ENCODE results near the gene EDARADD. TPM values are rescaled to one million over a fixed set of nuclear protein-coding genes. Genes with fewer than 3 reads are reported as not detected.

EDARADD gene
- total RNA-seq, 1 experiment from 2014 or later: 35.4 TPM

- Histone ChIP-seq H3K27ac (ENCODE audit: low read length) (no peak overlapping the region), H3K27me3 (ENCODE audit: control insufficient read depth, insufficient read depth, low read length) (no peaks in the 10 kb centered on the region), H3K4me3 (ENCODE audit: low read depth in 2 of 2, low read length in 2 of 2) (no peak overlapping the region), H3K9me3 (ENCODE audit: control insufficient read depth, insufficient read depth, low read depth, low read length) (no peaks in the 10 kb centered on the region), H3K4me1 (ENCODE audit: control insufficient read depth, insufficient read depth, low read length) (peaks cover 3% of the 10 kb centered on the region; the same call in 1 of the 2 replicates), H3K36me3 (ENCODE audit: control insufficient read depth, insufficient read depth, low read length) (peaks cover 10% of the 10 kb centered on the region)
- in situ Hi-C loops (cut with HindIII; ENCODE audit: low pct_unique_long_range_greater_than_20kb, low sequenced_read_pairs) (no loop called here), intact Hi-C loops (cut with micrococcal nuclease; ENCODE audit: unreplicated experiment) (no loop called here)
- TF ChIP-seq POLR2AphosphoS5 (IDR thresholded peaks at IDR 0.05; ENCODE audit: low read depth, low read length) (no peak), SIN3A (IDR thresholded peaks at IDR 0.05; ENCODE audit: borderline replicate concordance, insufficient read depth, low read depth, low read length) (no peak), CTCF (IDR thresholded peaks at IDR 0.05) (no peak), REST (IDR thresholded peaks at IDR 0.05; ENCODE audit: insufficient read depth in 1 of 2, low read depth in 2 of 2, low read length in 1 of 2) (no peak), TCF7L2 (IDR thresholded peaks at IDR 0.05; ENCODE audit: low read depth, low read length) (no peak)
- no TSS peak for BruUV-seq (replicated peaks)
- ATAC-seq (no peak), DNase-seq (ENCODE audit: low read depth, low spot score) (no peak)
- CTCF ChIA-PET: no interaction called here
- POLR2A ChIA-PET: no interaction called here
Measured at GRCh38 chr1:236421022-236421421, 26.9 kb downstream of the EDARADD start.

- Histone ChIP-seq H3K27me3 (ENCODE audit: control insufficient read depth, insufficient read depth, low read length) (no peaks in the 10 kb centered on the region), H3K4me3 (ENCODE audit: low read depth in 2 of 2, low read length in 2 of 2) (no peak overlapping the region), H3K36me3 (ENCODE audit: control insufficient read depth, insufficient read depth, low read length) (peaks cover 10% of the 10 kb centered on the region), H3K9me3 (ENCODE audit: control insufficient read depth, insufficient read depth, low read depth, low read length) (no peaks in the 10 kb centered on the region), H3K4me1 (ENCODE audit: control insufficient read depth, insufficient read depth, low read length) (peaks cover 3% of the 10 kb centered on the region; the same call in 1 of the 2 replicates), H3K27ac (ENCODE audit: low read length) (no peak overlapping the region)
- POLR2A ChIA-PET: no interaction called here
- BruUV-seq (replicated peaks): no TSS peak
- ATAC-seq: no peak
- TF ChIP-seq SIN3A (IDR thresholded peaks at IDR 0.05; ENCODE audit: borderline replicate concordance, insufficient read depth, low read depth, low read length): no peak
- no peak for TF ChIP-seq TCF7L2 (IDR thresholded peaks at IDR 0.05; ENCODE audit: low read depth, low read length)
- TF ChIP-seq CTCF (IDR thresholded peaks at IDR 0.05): no peak
- no peak for TF ChIP-seq REST (IDR thresholded peaks at IDR 0.05; ENCODE audit: insufficient read depth in 1 of 2, low read depth in 2 of 2, low read length in 1 of 2)
- TF ChIP-seq POLR2AphosphoS5 (IDR thresholded peaks at IDR 0.05; ENCODE audit: low read depth, low read length): no peak
- intact Hi-C loops (cut with micrococcal nuclease; ENCODE audit: unreplicated experiment): no loop called here
- in situ Hi-C loops (cut with HindIII; ENCODE audit: low pct_unique_long_range_greater_than_20kb, low sequenced_read_pairs): no loop called here
- CTCF ChIA-PET: no interaction called here
- DNase-seq (ENCODE audit: low read depth, low spot score): no peak
Measured at GRCh38 chr1:236421850-236422516, 27.9 kb downstream of the EDARADD start.
